Liver (tissue), 9 donors: ENCODE data around the gene MMP28. TPM values are rescaled to one million over a fixed set of nuclear protein-coding genes. Genes with fewer than 3 reads are reported as not detected.

Experiments
- DNase-seq: peaks from one replicate; pipeline ENCODE4 v3.0.0-alpha.2; 2017; ENCODE audit warnings: low spot score
- H3K27ac ChIP-seq, 2 donors: one replicate each; pipeline ENCODE4 v1.7.0; 2013; ENCODE audit warnings: inconsistent platforms in 2 of 2, low read length in 2 of 2, control low read depth in 1 of 2, low read depth in 1 of 2, mild to moderate bottlenecking in 1 of 2
- H3K27me3 ChIP-seq, 4 donors: one replicate each; pipeline versions ENCODE4 v1.6.1 to v1.7.0; 2013; ENCODE audit warnings: low read length in 3 of 4, inconsistent platforms in 1 of 4, mild to moderate bottlenecking in 1 of 4, moderate library complexity in 1 of 4; ENCODE audit not compliant: control insufficient read depth in 4 of 4, insufficient read depth in 4 of 4
- H3K36me3 ChIP-seq, 4 donors: one replicate each; pipeline versions ENCODE4 v1.6.1 to v1.7.0; 2013; ENCODE audit warnings: low read length in 3 of 4, mild to moderate bottlenecking in 3 of 4, low read depth in 1 of 4, moderate library complexity in 1 of 4; ENCODE audit not compliant: control insufficient read depth in 4 of 4, insufficient read depth in 3 of 4
- H3K4me1 ChIP-seq, 4 donors: one replicate each; pipeline versions ENCODE4 v1.6.1 to v1.7.0; 2013; ENCODE audit warnings: low read length in 3 of 4, mild to moderate bottlenecking in 3 of 4, moderate library complexity in 1 of 4; ENCODE audit not compliant: control insufficient read depth in 4 of 4, insufficient read depth in 4 of 4
- H3K4me3 ChIP-seq, 3 donors: one replicate each; pipeline versions ENCODE4 v1.6.1 to v1.7.0; 2013; ENCODE audit warnings: low read length in 3 of 3, control low read depth in 1 of 3, low read depth in 1 of 3, mild to moderate bottlenecking in 1 of 3
- H3K9ac ChIP-seq, 2 donors: one replicate each; pipeline ENCODE4 v1.7.0; 2013; ENCODE audit warnings: low read length in 2 of 2, mild to moderate bottlenecking in 2 of 2, moderate library complexity in 2 of 2, control low read depth in 1 of 2, low read depth in 1 of 2
- H3K9me3 ChIP-seq, 4 donors: one replicate each; pipeline versions ENCODE4 v1.6.1 to v1.7.0; 2013; ENCODE audit warnings: low read length in 3 of 4; ENCODE audit not compliant: control insufficient read depth in 4 of 4
- ATF3 ChIP-seq: IDR thresholded peaks from 2 replicates; pipeline ENCODE4 v1.6.1; 2016; ENCODE audit warnings: antibody characterized with exemption
- EGR1 ChIP-seq, 2 donors: IDR thresholded peaks; 2 replicates each; pipeline ENCODE4 v1.6.1; 2016 to 2018; ENCODE audit warnings: antibody characterized with exemption in 2 of 2, low read depth in 2 of 2
- GABPA ChIP-seq, 2 donors: IDR thresholded peaks in 1 of 2; conservative IDR thresholded peaks in 1 of 2; 2 replicates each; pipeline ENCODE4 v1.6.1; 2016; ENCODE audit warnings: antibody characterized with exemption in 2 of 2, mild to moderate bottlenecking in 1 of 2, moderate library complexity in 1 of 2
- HNF4A ChIP-seq, 2 donors: conservative IDR thresholded peaks; 2 replicates each; pipeline ENCODE4 v1.6.1; 2016; ENCODE audit warnings: antibody characterized with exemption in 2 of 2, mild to moderate bottlenecking in 2 of 2
- JUND ChIP-seq, 2 donors: IDR thresholded peaks; 2 replicates each; pipeline ENCODE4 v1.6.1; 2016; ENCODE audit warnings: antibody characterized with exemption in 2 of 2
- NR2F2 ChIP-seq: IDR thresholded peaks from 2 replicates; pipeline ENCODE4 v1.6.1; 2016; ENCODE audit warnings: antibody characterized with exemption
- RAD21 ChIP-seq, 2 donors: IDR thresholded peaks; 2 replicates each; pipeline ENCODE4 v1.6.1; 2016; ENCODE audit warnings: antibody characterized with exemption in 2 of 2, mild to moderate bottlenecking in 2 of 2
- TAF1 ChIP-seq: conservative IDR thresholded peaks from 2 replicates; pipeline ENCODE4 v1.6.1; 2016; ENCODE audit warnings: antibody characterized with exemption, mild to moderate bottlenecking
- YY1 ChIP-seq: IDR thresholded peaks from 2 replicates; pipeline ENCODE4 v1.6.1; 2016; ENCODE audit warnings: antibody characterized with exemption, mild to moderate bottlenecking
- WGBS: extraction: QIAGEN DNeasy Blood & Tissue Kit; methylation state at CpG from one replicate; pipeline ENCODE4 v1.1.7; 2013; 5-methylcytosine and 5-hydroxymethylcytosine counted together
- polyA plus RNA-seq, 2 donors: library from polyadenylated mRNA; stranded (reverse) in 1 of 2; unstranded in 1 of 2; fragments of 200-250 nt in 1 of 2; fragments of >200 nt in 1 of 2; fragmentation: Nextera tagmentation in 1 of 2; extraction: Ambion mirVana in 1 of 2; gene quantifications; one replicate each; pipeline versions ENCODE4 v1.2.1 to v1.2.3, GENCODE V29; 2013 to 2015
- total RNA-seq, 2 donors: library from RNA; depleted of rRNA; stranded (reverse); fragments of >200 nt; gene quantifications; one replicate each; pipeline ENCODE4 v1.2.3, GENCODE V29; 2014
- donor health status: healthy.
- donor health status: healthy.
- donor health status: healthy.
- donor health status: healthy.
- donor health status: healthy.

MMP28 gene
- total and polyA plus RNA-seq, 4 donors: 0.14 to 0.75 (median 0.44) TPM

DNA sequence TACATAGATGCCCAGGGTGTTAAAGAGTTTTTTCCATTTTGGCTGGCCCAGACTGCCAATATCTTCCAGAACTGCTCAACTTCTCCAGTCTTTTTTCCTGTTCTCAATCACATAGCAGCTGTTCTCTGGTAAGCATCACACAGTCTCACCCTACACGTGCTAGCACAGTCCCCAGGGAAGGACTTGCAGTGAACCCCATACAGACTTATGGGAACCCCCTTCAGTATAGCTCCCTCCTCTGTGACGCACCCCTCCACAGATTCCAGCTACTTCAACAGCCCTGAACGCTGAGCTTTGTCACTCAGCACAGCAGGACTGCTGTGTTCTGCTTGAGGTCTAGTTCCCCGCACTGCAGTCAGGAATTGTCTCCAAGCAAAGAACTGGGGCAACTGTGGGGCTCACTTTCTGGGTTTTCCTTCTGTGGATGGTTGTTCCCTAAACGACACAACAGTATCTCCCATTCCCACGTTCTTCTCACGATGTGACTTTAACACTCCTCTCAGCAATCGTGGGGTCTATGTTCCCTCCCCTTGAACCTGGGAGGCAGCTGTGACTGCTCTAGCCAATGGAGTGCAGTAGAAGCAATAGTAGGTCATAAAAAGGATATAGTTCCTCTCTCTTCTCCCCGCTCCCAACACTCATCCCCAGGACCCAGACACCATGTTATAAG is 3.6 kb downstream of the MMP28 start (continued):
- no peak for TF ChIP-seq GABPA (IDR thresholded peaks at IDR 0.05 in 1 of 2, conservative IDR thresholded peaks at IDR 0.05 in 1 of 2)
- TF ChIP-seq JUND (IDR thresholded peaks at IDR 0.05): no peak
- TF ChIP-seq HNF4A (conservative IDR thresholded peaks at IDR 0.05): no peak
- no peak for TF ChIP-seq YY1
- TF ChIP-seq ATF3: no peak

DNA sequence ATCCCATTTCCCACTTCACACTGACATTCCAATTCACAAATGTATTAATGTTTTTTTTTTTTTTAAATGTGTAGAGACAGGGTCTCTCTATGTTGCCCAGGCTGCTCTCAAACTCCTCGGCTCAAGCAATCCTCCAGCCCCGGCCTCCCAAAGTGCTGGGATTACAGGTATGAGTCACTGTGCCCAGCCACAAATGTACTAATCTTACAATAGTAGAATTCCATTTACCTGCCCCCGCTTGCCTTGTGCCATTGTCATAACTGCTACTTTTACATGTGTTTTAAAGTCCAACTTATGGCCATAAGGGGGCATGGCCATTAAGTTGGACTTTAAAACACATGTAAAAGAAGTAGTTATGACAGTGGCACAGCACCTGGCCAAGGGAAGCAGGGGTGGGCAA is 4.6 kb downstream of the MMP28 start:
- H3K27me3 ChIP-seq: peaks cover 0 to 7% (median 3%) of the 10 kb centered on the region in 4 donors
- H3K9me3 ChIP-seq: no peaks in the 10 kb centered on the region
- no peak overlapping the region for H3K27ac ChIP-seq
- 93% methylated on average over 3 of the region's 3 CpGs for WGBS
- DNase-seq: no peak
- peaks cover 4 to 11% (median 10%) of the 10 kb centered on the region in 4 donors for H3K4me1 ChIP-seq
- TF ChIP-seq RAD21 (IDR thresholded peaks at IDR 0.05): no peak
- TF ChIP-seq NR2F2: no peak
- no peak for TF ChIP-seq YY1
- TF ChIP-seq TAF1: no peak
- H3K9ac ChIP-seq: no peak overlapping the region
- H3K36me3 ChIP-seq: peaks cover 0 to 2% (median 0%) of the 10 kb centered on the region in 4 donors
- H3K4me3 ChIP-seq: no peak overlapping the region

DNA sequence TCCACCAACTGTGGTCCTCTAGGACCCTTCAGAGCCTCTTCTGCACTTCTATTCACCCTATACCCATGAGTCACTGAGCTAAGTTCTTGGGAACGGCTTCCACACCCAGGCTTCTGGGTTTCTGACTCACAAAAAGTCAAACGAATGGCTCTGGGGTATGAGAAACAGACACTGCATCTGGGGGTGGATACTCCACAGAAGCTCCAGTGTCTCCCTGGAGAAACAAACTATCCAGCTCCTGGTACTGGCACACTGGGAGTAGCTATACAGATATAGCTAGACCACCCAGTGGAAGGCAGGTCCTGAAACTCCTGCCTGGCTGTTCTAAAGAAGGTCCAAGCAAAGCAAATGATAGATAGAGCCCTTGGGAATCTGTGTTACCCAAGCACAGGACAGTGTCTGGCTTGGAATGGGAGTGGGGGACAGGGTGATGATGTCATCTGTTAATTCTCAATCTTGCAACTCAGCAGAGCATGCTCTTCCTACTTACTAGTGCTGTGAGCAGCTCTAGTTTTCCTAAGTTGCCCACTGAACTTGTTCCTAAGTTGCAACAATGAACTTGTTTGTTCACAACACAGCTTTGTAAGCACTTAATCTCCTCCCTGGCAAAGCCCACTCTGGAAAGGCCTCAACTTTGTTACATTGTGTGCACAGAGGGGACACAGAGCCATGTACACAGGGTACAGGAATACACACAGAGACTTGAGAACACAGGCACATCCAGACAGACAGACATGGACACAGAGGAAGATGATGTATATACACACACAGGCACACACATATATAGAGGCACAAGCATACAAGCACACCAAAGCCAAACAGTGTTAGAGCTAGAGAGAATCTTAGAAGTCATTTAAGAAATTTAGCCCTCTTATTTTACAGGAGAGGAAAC is 6.7 kb downstream of the MMP28 start:
- H3K27me3 ChIP-seq: no peaks in the 10 kb centered on the region
- TF ChIP-seq YY1 (no peak), RAD21 (IDR thresholded peaks at IDR 0.05) (no peak)
- DNase-seq: no peak
- peaks cover 0 to 2% (median 0%) of the 10 kb centered on the region in 4 donors for H3K36me3 ChIP-seq
- WGBS: 74% methylated on average over 2 of the region's 2 CpGs
- no peak overlapping the region for H3K27ac ChIP-seq
- H3K9ac ChIP-seq: no peak overlapping the region
- H3K9me3 ChIP-seq: no peaks in the 10 kb centered on the region
- peaks cover 0 to 4% (median 2%) of the 10 kb centered on the region in 4 donors for H3K4me1 ChIP-seq
- H3K4me3 ChIP-seq: no peak overlapping the region

- no peak for DNase-seq
- Histone ChIP-seq H3K27me3 (no peaks in the 10 kb centered on the region), H3K27ac (no peak overlapping the region), H3K9me3 (no peaks in the 10 kb centered on the region), H3K4me3 (no peak overlapping the region), H3K4me1 (peaks cover 3 to 12% (median 9%) of the 10 kb centered on the region in 4 donors), H3K36me3 (no peaks in the 10 kb centered on the region), H3K9ac (no peak overlapping the region)
- 71% methylated on average over 3 of the region's 3 CpGs for WGBS
- TF ChIP-seq EGR1 (IDR thresholded peaks at IDR 0.05; ENCODE audit: low read depth in 2 of 2) (no peak), YY1 (no peak)
These were observed 8.5 kb downstream of the MMP28 start for GRCh38 chr17:35786941-35787432.
